Suprapubic skin (tissue), 4 donors: Measurements from ENCODE around the gene ZNF521. TPM values are rescaled to one million over a fixed set of nuclear protein-coding genes. Genes with fewer than 3 reads are reported as not detected.

Experiments
- DNase-seq, 2 donors: peaks; one replicate each; pipeline ENCODE4 v3.0.0-alpha.2; 2019; ENCODE audit warnings: low spot score in 2 of 2
- H3K27ac ChIP-seq: fragments of 200-600 bp; sonication (generic); one replicate; pipeline ENCODE4 v1.5.1; 2019
- H3K27me3 ChIP-seq: fragments of 200-600 bp; sonication (generic); one replicate; pipeline ENCODE4 v1.5.1; 2019
- H3K36me3 ChIP-seq: fragments of 200-600 bp; sonication (generic); one replicate; pipeline ENCODE4 v1.5.1; 2019
- H3K4me1 ChIP-seq: fragments of 200-600 bp; sonication (generic); one replicate; pipeline ENCODE4 v1.5.1; 2019
- H3K4me3 ChIP-seq: fragments of 200-600 bp; sonication (generic); one replicate; pipeline ENCODE4 v1.5.1; 2019; ENCODE audit warnings: mild to moderate bottlenecking
- H3K9me3 ChIP-seq: fragments of 200-600 bp; sonication (generic); one replicate; pipeline ENCODE4 v1.5.1; 2019
- EP300 ChIP-seq: sonication (generic); formaldehyde crosslinking; IDR thresholded peaks from one replicate; pipeline ENCODE4 v1.6.1; 2017; ENCODE audit warnings: antibody characterized with exemption
- POLR2A ChIP-seq, 2 donors: fragments of 450-650 bp; IDR thresholded peaks; one replicate each; pipeline ENCODE4 v1.6.1; 2017; ENCODE audit warnings: antibody characterized with exemption in 2 of 2, mild to moderate bottlenecking in 2 of 2, moderate library complexity in 2 of 2
- POLR2AphosphoS5 ChIP-seq, 3 donors: sonication (generic); formaldehyde crosslinking; IDR thresholded peaks; one replicate each; pipeline ENCODE4 v1.6.1; 2017; ENCODE audit warnings: antibody characterized with exemption in 3 of 3
- WGBS: methylation state at CpG from one replicate; pipeline ENCODE4 v1.1.5; 2018; 5-methylcytosine and 5-hydroxymethylcytosine counted together
- total RNA-seq, 4 donors: library from RNA; depleted of rRNA; stranded (reverse); fragments of >200 nt; gene quantifications; one replicate each; pipeline ENCODE4 v1.1.0, GENCODE V29; 2016
- TF ChIP-seq, protein P1 (sequence below), 2 donors: fragments of 200-600 bp in 1 of 2; fragments of 450-650 bp in 1 of 2; sonication (generic) in 1 of 2; IDR thresholded peaks; one replicate each; pipeline ENCODE4 v1.5.1; 2016 to 2019; ENCODE audit warnings: antibody characterized with exemption in 2 of 2, mild to moderate bottlenecking in 1 of 2, moderate library complexity in 1 of 2

ZNF521 gene
- total RNA-seq, 4 donors from 2014 or later, result 6.4 to 13.2 (median 10.1) TPM

DNA sequence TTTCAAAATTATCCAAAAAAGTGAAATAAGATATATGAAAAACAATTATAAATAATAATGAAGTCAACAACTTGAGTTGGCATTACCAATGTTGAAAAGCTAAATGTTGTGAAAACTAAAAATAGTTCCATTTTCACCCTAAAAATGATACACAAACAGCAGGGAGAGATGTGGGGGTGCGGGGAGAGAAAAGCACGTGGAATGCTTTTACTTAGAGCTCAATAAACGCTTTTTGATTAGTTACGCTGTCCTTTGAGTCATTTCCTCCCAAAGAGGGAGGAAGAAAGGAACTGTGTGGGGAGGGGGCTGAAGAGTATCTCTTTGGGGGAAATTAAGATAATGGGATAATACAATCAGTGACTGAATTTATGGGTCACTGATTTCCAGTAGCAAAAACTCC lies 29.2 kb downstream of the ZNF521 start:
- DNase-seq, result no peak
- WGBS, result 83% methylated on average over 4 of the region's 4 CpGs

DNA sequence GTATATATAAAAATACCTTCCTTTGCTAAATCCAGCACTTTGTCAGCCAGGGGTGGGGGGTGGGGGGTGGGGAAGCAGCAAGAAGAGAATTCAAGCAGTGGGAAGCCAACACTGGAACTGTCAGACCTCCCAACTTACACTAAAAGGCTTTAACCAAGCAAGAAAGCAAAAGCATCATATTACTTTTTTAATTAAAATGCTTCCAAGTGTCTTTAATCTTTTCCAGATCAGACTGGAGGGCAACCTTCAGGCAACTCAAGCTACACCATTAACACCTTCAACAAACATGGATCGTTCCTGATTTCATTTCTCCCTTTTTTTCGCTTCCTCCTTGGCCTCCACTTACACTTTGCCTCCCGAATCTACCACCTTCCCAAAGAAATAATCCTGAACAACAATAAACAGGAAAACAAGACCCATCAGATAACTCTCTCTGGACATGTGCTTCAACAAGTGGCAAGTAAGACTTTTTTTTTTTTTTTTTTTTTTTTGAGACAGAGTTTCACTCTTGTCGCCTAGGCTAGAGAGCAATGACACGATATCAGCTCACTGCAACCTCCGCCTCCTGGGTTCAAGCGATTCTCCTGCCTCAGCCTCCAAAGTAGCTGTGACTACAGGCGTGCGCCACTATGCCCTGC lies 35.5 kb downstream of the ZNF521 start:
- Histone ChIP-seq H3K27me3 (no peaks in the 10 kb centered on the region), H3K36me3 (peaks cover 4% of the 10 kb centered on the region), H3K4me1 (no peaks in the 10 kb centered on the region), H3K9me3 (no peaks in the 10 kb centered on the region), H3K4me3 (no peak overlapping the region), H3K27ac (no peak overlapping the region)
- no peak for DNase-seq
- 86% methylated on average over 9 of the region's 9 CpGs for WGBS
- TF ChIP-seq POLR2A (IDR thresholded peaks at IDR 0.05) (no peak), EP300 (no peak), POLR2AphosphoS5 (IDR thresholded peaks at IDR 0.05) (no peak)

More for the DNA sequence above, 29.2 kb downstream of the ZNF521 start:
- Histone ChIP-seq H3K9me3 (no peaks in the 10 kb centered on the region), H3K4me3 (no peak overlapping the region), H3K27me3 (no peaks in the 10 kb centered on the region), H3K27ac (no peak overlapping the region), H3K36me3 (peaks cover 4% of the 10 kb centered on the region), H3K4me1 (peaks cover 15% of the 10 kb centered on the region)
- TF ChIP-seq POLR2A (IDR thresholded peaks at IDR 0.05), result no peak
- TF ChIP-seq POLR2AphosphoS5 (IDR thresholded peaks at IDR 0.05), result no peak
- TF ChIP-seq, protein P1, sequence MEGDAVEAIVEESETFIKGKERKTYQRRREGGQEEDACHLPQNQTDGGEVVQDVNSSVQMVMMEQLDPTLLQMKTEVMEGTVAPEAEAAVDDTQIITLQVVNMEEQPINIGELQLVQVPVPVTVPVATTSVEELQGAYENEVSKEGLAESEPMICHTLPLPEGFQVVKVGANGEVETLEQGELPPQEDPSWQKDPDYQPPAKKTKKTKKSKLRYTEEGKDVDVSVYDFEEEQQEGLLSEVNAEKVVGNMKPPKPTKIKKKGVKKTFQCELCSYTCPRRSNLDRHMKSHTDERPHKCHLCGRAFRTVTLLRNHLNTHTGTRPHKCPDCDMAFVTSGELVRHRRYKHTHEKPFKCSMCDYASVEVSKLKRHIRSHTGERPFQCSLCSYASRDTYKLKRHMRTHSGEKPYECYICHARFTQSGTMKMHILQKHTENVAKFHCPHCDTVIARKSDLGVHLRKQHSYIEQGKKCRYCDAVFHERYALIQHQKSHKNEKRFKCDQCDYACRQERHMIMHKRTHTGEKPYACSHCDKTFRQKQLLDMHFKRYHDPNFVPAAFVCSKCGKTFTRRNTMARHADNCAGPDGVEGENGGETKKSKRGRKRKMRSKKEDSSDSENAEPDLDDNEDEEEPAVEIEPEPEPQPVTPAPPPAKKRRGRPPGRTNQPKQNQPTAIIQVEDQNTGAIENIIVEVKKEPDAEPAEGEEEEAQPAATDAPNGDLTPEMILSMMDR (IDR thresholded peaks at IDR 0.05), result no peak
- no peak for TF ChIP-seq EP300

DNA sequence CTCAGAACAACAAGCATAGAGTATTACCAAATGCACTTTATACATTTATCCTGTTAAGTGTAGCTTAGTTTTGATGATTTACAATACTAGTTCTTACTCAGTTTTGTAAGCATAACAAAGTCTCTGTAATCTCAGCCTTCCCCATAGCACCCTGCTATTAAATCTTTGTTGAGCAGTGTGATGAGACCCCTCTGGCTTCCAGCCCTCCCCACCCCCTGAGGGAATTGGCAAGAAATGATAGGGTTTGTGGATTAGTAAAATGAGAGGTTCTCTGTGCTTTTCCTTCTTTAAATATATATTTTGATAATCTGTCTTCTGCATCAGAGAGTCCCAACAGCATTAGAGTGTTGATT lies 37.2 kb downstream of the ZNF521 start:
- H3K9me3 ChIP-seq, result no peaks in the 10 kb centered on the region
- no peak for DNase-seq
- H3K27me3 ChIP-seq, result no peaks in the 10 kb centered on the region
- TF ChIP-seq, protein P1 (IDR thresholded peaks at IDR 0.05), result no peak
- no peak for TF ChIP-seq EP300
- TF ChIP-seq POLR2AphosphoS5 (IDR thresholded peaks at IDR 0.05), result no peak
- no peak for TF ChIP-seq POLR2A (IDR thresholded peaks at IDR 0.05)
- no peaks in the 10 kb centered on the region for H3K36me3 ChIP-seq
- H3K4me1 ChIP-seq, result peaks cover 4% of the 10 kb centered on the region
- H3K4me3 ChIP-seq, result no peak overlapping the region
- no peak overlapping the region for H3K27ac ChIP-seq

DNA sequence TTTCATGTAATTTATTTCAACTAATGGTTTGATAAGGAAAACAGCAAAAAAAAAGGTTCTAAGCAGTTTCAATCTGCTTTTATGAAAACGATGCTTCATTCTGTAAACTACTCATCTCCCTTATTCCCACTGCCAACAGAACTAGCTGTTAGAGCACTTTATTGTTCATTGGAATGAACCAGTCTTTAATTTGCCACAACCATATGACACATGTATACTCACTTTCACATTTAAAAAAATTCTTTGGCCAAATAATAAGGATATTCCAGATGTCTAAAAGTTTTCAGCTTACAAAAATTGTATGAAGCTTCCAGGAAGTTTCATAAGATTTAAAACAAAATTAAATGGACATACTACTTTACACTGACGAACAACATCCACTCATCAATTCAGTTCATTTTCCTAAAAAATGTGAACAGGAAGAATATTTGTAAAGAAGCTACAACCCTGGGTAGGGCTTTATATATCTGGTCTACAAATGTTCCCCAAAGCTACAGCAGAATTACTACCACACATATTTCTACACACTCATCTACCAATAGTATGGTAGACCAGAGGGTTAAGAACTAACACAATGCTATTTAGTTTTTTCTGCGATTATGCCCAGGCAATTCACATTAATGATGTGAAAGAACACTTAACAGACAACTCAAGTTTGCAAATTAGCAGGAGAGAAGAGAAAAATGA lies 37.7 kb downstream of the ZNF521 start:
- Histone ChIP-seq H3K9me3 (no peaks in the 10 kb centered on the region), H3K27ac (no peak overlapping the region), H3K36me3 (no peaks in the 10 kb centered on the region), H3K27me3 (no peaks in the 10 kb centered on the region), H3K4me3 (no peak overlapping the region), H3K4me1 (peaks cover 4% of the 10 kb centered on the region)
- no peak for DNase-seq
- WGBS, result 56% methylated on average over 3 of the region's 3 CpGs
- TF ChIP-seq, protein P1 (IDR thresholded peaks at IDR 0.05), result no peak
- TF ChIP-seq EP300, result no peak
- TF ChIP-seq POLR2A (IDR thresholded peaks at IDR 0.05), result no peak
- TF ChIP-seq POLR2AphosphoS5 (IDR thresholded peaks at IDR 0.05), result no peak

DNA sequence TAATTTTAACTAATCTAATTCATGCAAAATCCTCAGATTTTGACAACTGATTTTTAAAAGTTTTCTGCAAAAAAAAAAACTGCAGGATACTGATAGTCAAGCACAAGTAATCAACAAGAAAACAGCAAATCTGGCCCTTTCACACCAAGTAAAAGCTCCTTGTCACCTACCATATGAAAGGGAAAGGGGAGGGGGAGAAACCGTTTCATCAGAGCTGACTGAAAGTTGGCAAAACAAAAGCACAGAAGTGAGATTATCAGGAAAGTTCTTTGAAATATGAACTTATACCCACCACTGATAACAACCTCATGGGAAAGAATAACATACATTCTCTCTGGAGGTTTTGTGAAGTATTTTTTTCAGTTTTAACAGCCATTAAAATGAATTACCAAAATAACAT lies 38.7 kb downstream of the ZNF521 start:
- Histone ChIP-seq H3K27me3 (no peaks in the 10 kb centered on the region), H3K27ac (no peak overlapping the region), H3K36me3 (no peaks in the 10 kb centered on the region), H3K4me1 (peaks cover 4% of the 10 kb centered on the region), H3K9me3 (no peaks in the 10 kb centered on the region), H3K4me3 (no peak overlapping the region)
- WGBS, result 0% methylated on average over 1 of the region's 1 CpG
- TF ChIP-seq POLR2AphosphoS5 (IDR thresholded peaks at IDR 0.05) (no peak), EP300 (no peak), POLR2A (IDR thresholded peaks at IDR 0.05) (no peak)
- TF ChIP-seq, protein P1 (IDR thresholded peaks at IDR 0.05), result no peak
- DNase-seq, result no peak
